Endothelial cell of umbilical vein (primary cell): Measurements from ENCODE around the gene SNX4. TPM values are rescaled to one million over a fixed set of nuclear protein-coding genes. Genes with fewer than 3 reads are reported as not detected.

ENCODE experiments used
- BruUV-seq: library from RNA; stranded (reverse); fragments of 400-500 nt; replicated peaks from 2 replicates; lab custom pipeline; 2021; lab: Mats Ljungman, UMichigan
- CTCF ChIA-PET: fragments of 300-600, 350-600 bp; sonication (Branson Sonifier 250); formaldehyde crosslinking; loops from one replicate; lab custom pipeline; 2021; ENCODE audit warnings: antibody characterized with exemption, inconsistent platforms; lab: Charles Lee
- POLR2A ChIA-PET: fragments of 300-600, 350-600 bp; sonication (Branson Sonifier 250); formaldehyde crosslinking; loops from one replicate; lab custom pipeline; 2021; ENCODE audit warnings: antibody characterized with exemption, inconsistent platforms; lab: Charles Lee
- DNase-seq: peaks from one replicate; pipeline ENCODE4 v3.0.0-alpha.2; 2011; ENCODE audit warnings: low read depth, low spot score
- FAIRE-seq: peaks from 2 replicates; lab custom pipeline; 2011; peaks lifted over from hg19 to GRCh38; lab: Jason Lieb, UNC
- H2AFZ ChIP-seq: 2 replicates; pipeline ENCODE4 v1.6.0; 2012; ENCODE audit warnings: low read depth, low read length, control low read depth, inconsistent platforms
- H3K27ac ChIP-seq: 2 replicates; pipeline ENCODE4 v1.5.1; 2011; ENCODE audit warnings: low read depth, mild to moderate bottlenecking, control low read depth, low read length, moderate library complexity; ENCODE audit not compliant: insufficient read depth
- H3K27me3 ChIP-seq, 2 experiments: 2 replicates each; pipeline versions ENCODE4 v1.6.0 to v1.6.1; 2011; ENCODE audit warnings: low read length in 2 of 2, mixed read lengths in 1 of 2; ENCODE audit not compliant: control insufficient read depth in 2 of 2, insufficient read depth in 2 of 2
- H3K36me3 ChIP-seq, 2 experiments: 2 replicates in 1 of 2; 3 replicates in 1 of 2; pipeline ENCODE4 v1.5.1; 2011; ENCODE audit warnings: low read length in 2 of 2, mild to moderate bottlenecking in 1 of 2, moderate library complexity in 1 of 2; ENCODE audit not compliant: control insufficient read depth in 2 of 2, insufficient read depth in 2 of 2; ENCODE audit errors: extremely low read depth in 1 of 2
- H3K4me1 ChIP-seq: 3 replicates; pipeline ENCODE4 v1.5.1; 2011; ENCODE audit warnings: mild to moderate bottlenecking, low read length; ENCODE audit not compliant: control insufficient read depth, insufficient read depth; ENCODE audit errors: extremely low read depth
- H3K4me2 ChIP-seq: 2 replicates; pipeline ENCODE4 v1.6.1; 2011; ENCODE audit warnings: low read length, control low read depth, mixed read lengths; ENCODE audit not compliant: insufficient read depth
- H3K4me3 ChIP-seq, 3 experiments: fragments of 200-600 bp in 1 of 3; sonication (generic), shearing (Covaris generic) in 1 of 3; replicated peaks in 1 of 3; 2 replicates each; pipeline ENCODE4 v1.5.1; 2011 to 2016; ENCODE audit warnings: control low read depth in 3 of 3, low read length in 3 of 3, mild to moderate bottlenecking in 2 of 3, inconsistent platforms in 1 of 3, low read depth in 1 of 3, moderate library complexity in 1 of 3; ENCODE audit not compliant: insufficient read depth in 1 of 3
- H3K79me2 ChIP-seq: 2 replicates; pipeline ENCODE4 v1.6.0; 2012; ENCODE audit warnings: low read length, inconsistent platforms; ENCODE audit not compliant: control insufficient read depth, insufficient read depth
- H3K9ac ChIP-seq: replicated peaks from 2 replicates; pipeline ENCODE3; 2011; ENCODE audit warnings: low read length, control low read depth; ENCODE audit not compliant: insufficient read depth; ENCODE audit errors: extremely low read depth
- H3K9me1 ChIP-seq: replicated peaks from 3 replicates; pipeline ENCODE4 v1.6.0; 2011; ENCODE audit warnings: mild to moderate bottlenecking, low read length; ENCODE audit not compliant: control insufficient read depth, insufficient read depth; ENCODE audit errors: extremely low read depth
- H3K9me3 ChIP-seq: replicated peaks from 2 replicates; pipeline ENCODE4 v1.5.1; 2012; ENCODE audit warnings: low read length, inconsistent platforms; ENCODE audit not compliant: control insufficient read depth, insufficient read depth
- H4K20me1 ChIP-seq: replicated peaks from 2 replicates; pipeline ENCODE3; 2011; ENCODE audit warnings: mild to moderate bottlenecking, low read length; ENCODE audit not compliant: control insufficient read depth, insufficient read depth; ENCODE audit errors: extremely low read depth
- EZH2 ChIP-seq: IDR thresholded peaks from 2 replicates; pipeline ENCODE4 v1.6.1; 2012; ENCODE audit warnings: borderline replicate concordance, low read depth, mild to moderate bottlenecking, moderate library complexity, low read length, inconsistent platforms; ENCODE audit not compliant: severe bottlenecking
- FOS ChIP-seq: IDR thresholded peaks from 2 replicates; pipeline ENCODE4 v1.6.1; 2011; ENCODE audit warnings: mild to moderate bottlenecking, low read length, moderate library complexity, borderline replicate concordance; ENCODE audit not compliant: insufficient read depth
- JUN ChIP-seq: IDR thresholded peaks from 2 replicates; pipeline ENCODE4 v1.6.1; 2011; ENCODE audit warnings: borderline replicate concordance, low read depth; ENCODE audit not compliant: insufficient read length, insufficient read depth
- MYC ChIP-seq: IDR thresholded peaks from one replicate; pipeline ENCODE4 v1.6.1; 2011; ENCODE audit warnings: mild to moderate bottlenecking, low read depth, low read length
- POLR2A ChIP-seq: IDR thresholded peaks from 2 replicates; pipeline ENCODE4 v1.6.1; 2012; ENCODE audit warnings: low read depth, mild to moderate bottlenecking, control low read depth, low read length
- POLR2AphosphoS5 ChIP-seq: IDR thresholded peaks from 2 replicates; pipeline ENCODE4 v1.6.1; 2012; ENCODE audit warnings: low read depth, mild to moderate bottlenecking, control low read depth, low read length, moderate library complexity; ENCODE audit not compliant: insufficient read depth
- dilution Hi-C: fragments of 300-500 bp; cut with MboI; formaldehyde crosslinking; loops from one replicate; pipeline ENCODE4 v1.15.0; 2019; ENCODE audit warnings: low sequenced_read_pairs; ENCODE audit not compliant: extremely low pct_ligation_motif_present
- intact Hi-C: fragments of 100-400 bp; cut with micrococcal nuclease; formaldehyde crosslinking; loops from one replicate; pipeline ENCODE4 v1.10.0; 2022
- polyA plus RNA-seq, 4 experiments: library from polyadenylated mRNA; depleted of rRNA in 3 of 4; stranded (reverse) in 3 of 4; unstranded in 1 of 4; fragments of >200 nt; gene quantifications; 2 replicates each; pipeline versions ENCODE4 v1.2.1 to v1.2.3, GENCODE V29; 2011 to 2012; ENCODE audit warnings: missing spikeins in 1 of 4
- total RNA-seq: library from RNA; stranded (reverse); gene quantifications from 2 replicates; pipeline ENCODE4 v1.2.3, GENCODE V29; 2021
- TF ChIP-seq, protein P1 (sequence below): IDR thresholded peaks from 2 replicates; pipeline ENCODE4 v1.6.1; 2011; ENCODE audit not compliant: insufficient read depth, insufficient read length
- TF ChIP-seq, protein P2 (sequence below), 2 donors: IDR thresholded peaks; 1 replicate in 1 of 2; 2 replicates in 1 of 2; pipeline ENCODE4 v1.5.1; 2011; ENCODE audit warnings: low read length in 2 of 2, mild to moderate bottlenecking in 2 of 2, moderate library complexity in 2 of 2, control low read depth in 1 of 2, inconsistent platforms in 1 of 2, low read depth in 1 of 2; ENCODE audit not compliant: insufficient read depth in 1 of 2; ENCODE audit errors: extremely low read depth in 1 of 2

Gene SNX4
- total and polyA plus RNA-seq, 2 donors (not counting 3 experiments of a cell fraction or from before 2014, with no cell fraction given): 7.5 to 39.2 TPM

DNA sequence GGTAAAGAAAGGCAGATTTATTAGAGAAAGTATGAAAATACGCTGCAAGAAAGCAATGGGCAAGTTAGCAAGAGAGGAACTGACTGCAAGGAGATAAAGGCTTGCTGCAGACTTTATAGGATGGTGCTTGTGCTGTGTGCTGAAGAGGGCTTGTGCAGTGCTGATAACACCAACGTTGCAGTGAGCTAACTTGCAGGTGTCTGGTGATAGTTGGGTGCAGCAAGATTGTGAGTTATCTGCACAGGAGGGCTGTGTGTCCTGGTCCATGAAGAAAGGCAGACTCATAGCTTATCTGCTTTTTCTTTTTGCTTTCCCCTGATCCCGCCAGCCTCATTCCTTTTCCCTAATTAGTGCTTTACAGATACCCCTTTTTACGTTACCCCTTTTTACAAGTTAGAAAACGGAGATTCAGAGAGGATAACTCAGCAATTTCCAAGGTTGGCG is 86.9 kb downstream of the SNX4 start:
- Histone ChIP-seq H3K79me2 (no peaks in the 10 kb centered on the region), H4K20me1 (no peaks in the 10 kb centered on the region), H3K4me3 (no peak overlapping the region), H3K9ac (no peak overlapping the region), H2AFZ (no peak overlapping the region), H3K4me1 (no peaks in the 10 kb centered on the region), H3K9me3 (no peaks in the 10 kb centered on the region), H3K9me1 (no peaks in the 10 kb centered on the region), H3K27ac (no peak overlapping the region), H3K4me2 (no peak overlapping the region), H3K27me3 (no peaks in the 10 kb centered on the region), H3K36me3 (no peaks in the 10 kb centered on the region)
- dilution Hi-C loops (no loop called here), intact Hi-C loops (no loop called here)
- POLR2A ChIA-PET: no interaction called here
- BruUV-seq: no TSS peak
- TF ChIP-seq, protein P1, sequence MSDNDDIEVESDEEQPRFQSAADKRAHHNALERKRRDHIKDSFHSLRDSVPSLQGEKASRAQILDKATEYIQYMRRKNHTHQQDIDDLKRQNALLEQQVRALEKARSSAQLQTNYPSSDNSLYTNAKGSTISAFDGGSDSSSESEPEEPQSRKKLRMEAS: no peak
- TF ChIP-seq MYC (no peak), JUN (no peak), FOS (no peak), POLR2A (no peak), POLR2AphosphoS5 (no peak), EZH2 (no peak)
- TF ChIP-seq, protein P2, sequence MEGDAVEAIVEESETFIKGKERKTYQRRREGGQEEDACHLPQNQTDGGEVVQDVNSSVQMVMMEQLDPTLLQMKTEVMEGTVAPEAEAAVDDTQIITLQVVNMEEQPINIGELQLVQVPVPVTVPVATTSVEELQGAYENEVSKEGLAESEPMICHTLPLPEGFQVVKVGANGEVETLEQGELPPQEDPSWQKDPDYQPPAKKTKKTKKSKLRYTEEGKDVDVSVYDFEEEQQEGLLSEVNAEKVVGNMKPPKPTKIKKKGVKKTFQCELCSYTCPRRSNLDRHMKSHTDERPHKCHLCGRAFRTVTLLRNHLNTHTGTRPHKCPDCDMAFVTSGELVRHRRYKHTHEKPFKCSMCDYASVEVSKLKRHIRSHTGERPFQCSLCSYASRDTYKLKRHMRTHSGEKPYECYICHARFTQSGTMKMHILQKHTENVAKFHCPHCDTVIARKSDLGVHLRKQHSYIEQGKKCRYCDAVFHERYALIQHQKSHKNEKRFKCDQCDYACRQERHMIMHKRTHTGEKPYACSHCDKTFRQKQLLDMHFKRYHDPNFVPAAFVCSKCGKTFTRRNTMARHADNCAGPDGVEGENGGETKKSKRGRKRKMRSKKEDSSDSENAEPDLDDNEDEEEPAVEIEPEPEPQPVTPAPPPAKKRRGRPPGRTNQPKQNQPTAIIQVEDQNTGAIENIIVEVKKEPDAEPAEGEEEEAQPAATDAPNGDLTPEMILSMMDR (IDR thresholded peaks at IDR 0.05; ENCODE audit: extremely low read depth in 1 of 2, insufficient read depth in 1 of 2, low read depth in 1 of 2, low read length in 2 of 2): no peak
- DNase-seq (no peak), FAIRE-seq (no peak)
- CTCF ChIA-PET: no interaction called here
